ENCODE results near the gene CRHR1. TPM values are rescaled to one million over a fixed set of nuclear protein-coding genes. Genes with fewer than 3 reads are reported as not detected.

CRHR1 gene
- total RNA-seq, 1 experiment from 2014 or later, result 1.6 TPM

DNA sequence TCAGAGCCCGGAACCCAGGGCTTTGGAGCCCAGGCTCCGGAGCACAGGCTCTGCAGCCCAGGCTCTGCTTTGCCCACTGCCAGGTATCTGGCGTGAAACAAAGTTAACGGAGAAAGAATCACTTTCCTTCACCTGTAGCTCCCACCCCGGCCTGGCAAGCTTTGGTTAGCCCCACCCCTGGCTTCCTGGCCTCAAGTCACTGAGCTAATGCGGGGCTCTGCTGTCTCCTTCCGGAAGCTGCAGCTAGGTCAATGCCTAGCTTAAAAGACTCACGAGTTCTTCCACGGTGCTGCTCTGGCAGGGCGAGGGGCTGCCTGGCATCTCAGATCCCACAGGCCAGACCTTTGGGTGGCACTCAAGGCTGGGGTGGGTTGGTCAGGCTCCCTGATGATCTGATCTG, 39.5 kb downstream of the CRHR1 start:
- CTCF ChIA-PET, result interaction anchor here (0.6 to 2.6 kb wide), 20 partner anchors 8 to 872 kb away, joined by 3 to 19 read pairs (median 4); partner anchors contain the start of gene CRHR1

DNA sequence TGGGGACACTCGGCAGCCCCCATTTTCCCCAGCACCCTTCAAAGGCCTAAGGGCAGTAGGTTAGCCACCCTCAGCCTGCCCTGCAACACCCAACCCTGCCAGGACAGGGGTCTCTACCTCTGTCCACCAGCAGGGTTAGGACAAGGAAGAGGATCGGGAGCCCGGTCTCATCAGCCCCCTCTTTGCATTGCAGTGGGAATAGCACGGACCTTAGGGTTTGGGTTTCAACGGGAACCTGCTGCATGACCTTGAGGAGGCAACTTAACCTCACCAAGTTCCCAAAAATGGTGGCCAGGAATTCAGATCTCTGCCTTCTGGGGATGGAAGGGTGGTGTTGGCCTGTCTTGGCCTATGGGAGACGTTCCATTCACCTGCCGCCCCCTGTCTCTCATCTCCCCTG, 40.4 kb downstream of the CRHR1 start:
- TF ChIP-seq SMAD3 (CRISPR knock-in tag; IDR thresholded peaks at IDR 0.05; ENCODE audit: borderline replicate concordance) (no peak), ETV6 (CRISPR knock-in tag; IDR thresholded peaks at IDR 0.05) (no peak), ZNF671 (CRISPR knock-in tag; IDR thresholded peaks at IDR 0.05) (no peak), ZBTB21 (CRISPR knock-in tag; IDR thresholded peaks at IDR 0.05; ENCODE audit: borderline replicate concordance) (no peak), MXD4 (CRISPR knock-in tag; IDR thresholded peaks at IDR 0.05; ENCODE audit: borderline replicate concordance) (no peak), RORB (CRISPR knock-in tag; IDR thresholded peaks at IDR 0.05) (no peak), OVOL2 (CRISPR knock-in tag; IDR thresholded peaks at IDR 0.05; ENCODE audit: borderline replicate concordance) (no peak), PRRX2 (CRISPR knock-in tag; IDR thresholded peaks at IDR 0.05) (no peak), FOXK1 (CRISPR knock-in tag; IDR thresholded peaks at IDR 0.05) (no peak), ZNF317 (CRISPR knock-in tag; IDR thresholded peaks at IDR 0.05; ENCODE audit: borderline replicate concordance, low read depth) (no peak), ATF1 (CRISPR knock-in tag; IDR thresholded peaks at IDR 0.05) (no peak), ELF4 (CRISPR knock-in tag; IDR thresholded peaks at IDR 0.05; ENCODE audit: low read depth) (no peak), ZNF121 (CRISPR knock-in tag; IDR thresholded peaks at IDR 0.05) (no peak), NR3C1 (CRISPR knock-in tag; conservative IDR thresholded peaks at IDR 0.05; ENCODE audit: low read depth) (no peak), ZNF423 (CRISPR knock-in tag; IDR thresholded peaks at IDR 0.05) (no peak)
- TF ChIP-seq, protein P1, sequence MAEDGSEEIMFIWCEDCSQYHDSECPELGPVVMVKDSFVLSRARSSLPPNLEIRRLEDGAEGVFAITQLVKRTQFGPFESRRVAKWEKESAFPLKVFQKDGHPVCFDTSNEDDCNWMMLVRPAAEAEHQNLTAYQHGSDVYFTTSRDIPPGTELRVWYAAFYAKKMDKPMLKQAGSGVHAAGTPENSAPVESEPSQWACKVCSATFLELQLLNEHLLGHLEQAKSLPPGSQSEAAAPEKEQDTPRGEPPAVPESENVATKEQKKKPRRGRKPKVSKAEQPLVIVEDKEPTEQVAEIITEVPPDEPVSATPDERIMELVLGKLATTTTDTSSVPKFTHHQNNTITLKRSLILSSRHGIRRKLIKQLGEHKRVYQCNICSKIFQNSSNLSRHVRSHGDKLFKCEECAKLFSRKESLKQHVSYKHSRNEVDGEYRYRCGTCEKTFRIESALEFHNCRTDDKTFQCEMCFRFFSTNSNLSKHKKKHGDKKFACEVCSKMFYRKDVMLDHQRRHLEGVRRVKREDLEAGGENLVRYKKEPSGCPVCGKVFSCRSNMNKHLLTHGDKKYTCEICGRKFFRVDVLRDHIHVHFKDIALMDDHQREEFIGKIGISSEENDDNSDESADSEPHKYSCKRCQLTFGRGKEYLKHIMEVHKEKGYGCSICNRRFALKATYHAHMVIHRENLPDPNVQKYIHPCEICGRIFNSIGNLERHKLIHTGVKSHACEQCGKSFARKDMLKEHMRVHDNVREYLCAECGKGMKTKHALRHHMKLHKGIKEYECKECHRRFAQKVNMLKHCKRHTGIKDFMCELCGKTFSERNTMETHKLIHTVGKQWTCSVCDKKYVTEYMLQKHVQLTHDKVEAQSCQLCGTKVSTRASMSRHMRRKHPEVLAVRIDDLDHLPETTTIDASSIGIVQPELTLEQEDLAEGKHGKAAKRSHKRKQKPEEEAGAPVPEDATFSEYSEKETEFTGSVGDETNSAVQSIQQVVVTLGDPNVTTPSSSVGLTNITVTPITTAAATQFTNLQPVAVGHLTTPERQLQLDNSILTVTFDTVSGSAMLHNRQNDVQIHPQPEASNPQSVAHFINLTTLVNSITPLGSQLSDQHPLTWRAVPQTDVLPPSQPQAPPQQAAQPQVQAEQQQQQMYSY (CRISPR knock-in tag; IDR thresholded peaks at IDR 0.05), result no peak
- TF ChIP-seq, protein P2, sequence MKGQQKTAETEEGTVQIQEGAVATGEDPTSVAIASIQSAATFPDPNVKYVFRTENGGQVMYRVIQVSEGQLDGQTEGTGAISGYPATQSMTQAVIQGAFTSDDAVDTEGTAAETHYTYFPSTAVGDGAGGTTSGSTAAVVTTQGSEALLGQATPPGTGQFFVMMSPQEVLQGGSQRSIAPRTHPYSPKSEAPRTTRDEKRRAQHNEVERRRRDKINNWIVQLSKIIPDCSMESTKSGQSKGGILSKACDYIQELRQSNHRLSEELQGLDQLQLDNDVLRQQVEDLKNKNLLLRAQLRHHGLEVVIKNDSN (CRISPR knock-in tag; IDR thresholded peaks at IDR 0.05), result no peak
- Mint-ChIP-seq H3K36me3 (no peaks in the 10 kb centered on the region), H3K4me3 (no peak overlapping the region), H3K27me3 (ENCODE audit: low read depth) (no peaks in the 10 kb centered on the region), H3K27ac (no peak overlapping the region), H3K9me3 (no peaks in the 10 kb centered on the region), H3K4me1 (no peaks in the 10 kb centered on the region)
- DNase-seq (ENCODE audit: low spot score), result peak; percentile 34
- ChIA-PET CTCF (interaction anchor here (1.8 to 2.6 kb wide), 2 partner anchors 7 to 184 kb away, joined by 8 to 19 read pairs; no protein-coding TSS in a partner anchor), POLR2A (no interaction called here)
- ATAC-seq, result peak; percentile 82

More for the DNA sequence above, 39.5 kb downstream of the CRHR1 start:
- H3K27me3 Mint-ChIP-seq (ENCODE audit: low read depth), result no peaks in the 10 kb centered on the region
- H3K27ac Mint-ChIP-seq, result no peak overlapping the region
- no peaks in the 10 kb centered on the region for H3K4me1 Mint-ChIP-seq
- ATAC-seq (no peak), DNase-seq (ENCODE audit: low spot score) (no peak)
- H3K36me3 Mint-ChIP-seq, result no peaks in the 10 kb centered on the region
- H3K4me3 Mint-ChIP-seq, result no peak overlapping the region
- H3K9me3 Mint-ChIP-seq, result no peaks in the 10 kb centered on the region
- POLR2A ChIA-PET, result no interaction called here
- no peak for TF ChIP-seq NFYB (CRISPR knock-in tag; conservative IDR thresholded peaks at IDR 0.05; ENCODE audit: low read depth)
- TF ChIP-seq FOXJ3 (CRISPR knock-in tag; IDR thresholded peaks at IDR 0.05; ENCODE audit: borderline replicate concordance), result no peak
- no peak for TF ChIP-seq NR2C2 (CRISPR knock-in tag; IDR thresholded peaks at IDR 0.05)
- TF ChIP-seq NFE2L1 (CRISPR knock-in tag; IDR thresholded peaks at IDR 0.05), result no peak
- no peak for TF ChIP-seq ATF1 (CRISPR knock-in tag; IDR thresholded peaks at IDR 0.05)
- no peak for TF ChIP-seq RELA (CRISPR knock-in tag; IDR thresholded peaks at IDR 0.05; ENCODE audit: borderline replicate concordance)
